Measurements from ENCODE around the gene THSD4.

THSD4 gene

GRCh38 chr15:71331173-71331572 is 215.9 kb downstream of the THSD4 start:
- TF ChIP-seq CTCF (IDR thresholded peaks at IDR 0.05; ENCODE audit: control extremely low read depth, extremely low read depth, low read depth, missing control alignments): no peak
- CTCF ChIA-PET: interaction anchor here (1.9 kb wide), 1 partner anchor 11 kb away, joined by 5 read pairs; no protein-coding TSS in a partner anchor
- DNase-seq (ENCODE audit: extremely low spot score): no peak
- POLR2A ChIA-PET: no interaction called here

GRCh38 chr15:71332431-71333004 is 217.2 kb downstream of the THSD4 start:
- ChIA-PET POLR2A (no interaction called here), CTCF (no interaction called here)
- TF ChIP-seq CTCF (IDR thresholded peaks at IDR 0.05; ENCODE audit: control extremely low read depth, extremely low read depth, low read depth, missing control alignments): no peak
- DNase-seq (ENCODE audit: extremely low spot score): no peak

- ChIA-PET POLR2A (no interaction called here), CTCF (no interaction called here)
- no peak for DNase-seq (ENCODE audit: extremely low spot score)
- no peak for TF ChIP-seq CTCF (IDR thresholded peaks at IDR 0.05; ENCODE audit: control extremely low read depth, extremely low read depth, low read depth, missing control alignments)
Measured at GRCh38 chr15:71333136-71333700, 217.9 kb downstream of the THSD4 start.

GRCh38 chr15:71333839-71334238 is 218.6 kb downstream of the THSD4 start:
- CTCF ChIA-PET: no interaction called here
- POLR2A ChIA-PET: no interaction called here

GRCh38 chr15:71334434-71334833 is 219.2 kb downstream of the THSD4 start:
- ChIA-PET POLR2A (no interaction called here), CTCF (no interaction called here)
- no peak for DNase-seq (ENCODE audit: extremely low spot score)
- no peak for TF ChIP-seq CTCF (IDR thresholded peaks at IDR 0.05; ENCODE audit: control extremely low read depth, extremely low read depth, low read depth, missing control alignments)

More at GRCh38 chr15:71333839-71334238, 218.6 kb downstream of the THSD4 start:
- no peak for TF ChIP-seq CTCF (IDR thresholded peaks at IDR 0.05; ENCODE audit: control extremely low read depth, extremely low read depth, low read depth, missing control alignments)
- DNase-seq (ENCODE audit: extremely low spot score): no peak

GRCh38 chr15:71334873-71335272 is 219.6 kb downstream of the THSD4 start:
- TF ChIP-seq CTCF (IDR thresholded peaks at IDR 0.05; ENCODE audit: control extremely low read depth, extremely low read depth, low read depth, missing control alignments): no peak
- POLR2A ChIA-PET: no interaction called here
- no peak for DNase-seq (ENCODE audit: extremely low spot score)
- CTCF ChIA-PET: no interaction called here

All from GM10248 (cell line).